Measurements from ENCODE around the gene CUL4A.

Gene CUL4A

GRCh38 chr13:113274721-113275120 is 65.3 kb downstream of the CUL4A start:
- ChIA-PET POLR2A (no interaction called here), CTCF (interaction anchor here (1.3 kb wide), 1 partner anchor 177 kb away, joined by 3 read pairs; no protein-coding TSS in a partner anchor)
- DNase-seq (ENCODE audit: extremely low spot score), result no peak
- TF ChIP-seq SUZ12 (IDR thresholded peaks at IDR 0.05) (no peak), TARDBP (IDR thresholded peaks at IDR 0.05) (no peak)

- no peak for TF ChIP-seq PKNOX1 (IDR thresholded peaks at IDR 0.05)
- peak; percentile 54; the same call in 1 of the 2 replicates for TF ChIP-seq ZNF384 (IDR thresholded peaks at IDR 0.05)
- ChIA-PET POLR2A (no interaction called here), CTCF (no interaction called here)
- peak; percentile 39 for DNase-seq (ENCODE audit: extremely low spot score)
Measured at GRCh38 chr13:113275387-113275786, 66.0 kb downstream of the CUL4A start.

- no peak for DNase-seq (ENCODE audit: extremely low spot score)
- ChIA-PET POLR2A (no interaction called here), CTCF (no interaction called here)
- TF ChIP-seq FOXA1 (IDR thresholded peaks at IDR 0.05) (no peak), SUZ12 (IDR thresholded peaks at IDR 0.05) (no peak), FOXM1 (IDR thresholded peaks at IDR 0.05; ENCODE audit: borderline replicate concordance) (no peak), PKNOX1 (IDR thresholded peaks at IDR 0.05) (no peak), ZNF384 (IDR thresholded peaks at IDR 0.05) (no peak), L3MBTL2 (conservative IDR thresholded peaks at IDR 0.05) (no peak), HDGF (IDR thresholded peaks at IDR 0.05; ENCODE audit: borderline replicate concordance) (no peak), FOXK2 (IDR thresholded peaks at IDR 0.05) (no peak), SP1 (IDR thresholded peaks at IDR 0.05) (no peak), NFRKB (IDR thresholded peaks at IDR 0.05) (no peak), BHLHE40 (IDR thresholded peaks at IDR 0.05; ENCODE audit: borderline replicate concordance) (no peak), CTBP1 (IDR thresholded peaks at IDR 0.05; ENCODE audit: borderline replicate concordance) (no peak), ELF4 (IDR thresholded peaks at IDR 0.05) (no peak), TARDBP (IDR thresholded peaks at IDR 0.05) (no peak), ARNT (IDR thresholded peaks at IDR 0.05) (no peak), LEF1 (IDR thresholded peaks at IDR 0.05; ENCODE audit: borderline replicate concordance) (no peak)
Measured at GRCh38 chr13:113280126-113280525, 70.7 kb downstream of the CUL4A start.

- no peak for DNase-seq (ENCODE audit: extremely low spot score)
- ChIA-PET POLR2A (no interaction called here), CTCF (no interaction called here)
- no peak for TF ChIP-seq TARDBP (IDR thresholded peaks at IDR 0.05)
- TF ChIP-seq PKNOX1 (IDR thresholded peaks at IDR 0.05), result no peak
- no peak for TF ChIP-seq HDGF (IDR thresholded peaks at IDR 0.05; ENCODE audit: borderline replicate concordance)
- TF ChIP-seq FOXK2 (IDR thresholded peaks at IDR 0.05), result no peak
- TF ChIP-seq LEF1 (IDR thresholded peaks at IDR 0.05; ENCODE audit: borderline replicate concordance), result no peak
- TF ChIP-seq NFRKB (IDR thresholded peaks at IDR 0.05), result no peak
- no peak for TF ChIP-seq SP1 (IDR thresholded peaks at IDR 0.05)
- TF ChIP-seq FOXM1 (IDR thresholded peaks at IDR 0.05; ENCODE audit: borderline replicate concordance), result no peak
- TF ChIP-seq FOXA1 (IDR thresholded peaks at IDR 0.05), result no peak
- TF ChIP-seq ELF4 (IDR thresholded peaks at IDR 0.05), result no peak
- no peak for TF ChIP-seq BHLHE40 (IDR thresholded peaks at IDR 0.05; ENCODE audit: borderline replicate concordance)
- no peak for TF ChIP-seq ARNT (IDR thresholded peaks at IDR 0.05)
- TF ChIP-seq CTBP1 (IDR thresholded peaks at IDR 0.05; ENCODE audit: borderline replicate concordance), result no peak
- TF ChIP-seq SUZ12 (IDR thresholded peaks at IDR 0.05), result no peak
- no peak for TF ChIP-seq ZNF384 (IDR thresholded peaks at IDR 0.05)
Measured at GRCh38 chr13:113283904-113284303, 74.5 kb downstream of the CUL4A start.

- ChIA-PET CTCF (no interaction called here), POLR2A (no interaction called here)
- no peak for DNase-seq (ENCODE audit: extremely low spot score)
- TF ChIP-seq SUZ12 (IDR thresholded peaks at IDR 0.05) (no peak), FOXA1 (IDR thresholded peaks at IDR 0.05) (no peak), LEF1 (IDR thresholded peaks at IDR 0.05; ENCODE audit: borderline replicate concordance) (no peak), ELF4 (IDR thresholded peaks at IDR 0.05) (no peak), FOXK2 (IDR thresholded peaks at IDR 0.05) (no peak), SP1 (IDR thresholded peaks at IDR 0.05) (no peak), PKNOX1 (IDR thresholded peaks at IDR 0.05) (no peak), FOXM1 (IDR thresholded peaks at IDR 0.05; ENCODE audit: borderline replicate concordance) (no peak), NFRKB (IDR thresholded peaks at IDR 0.05) (no peak), TARDBP (IDR thresholded peaks at IDR 0.05) (no peak), ARNT (IDR thresholded peaks at IDR 0.05) (no peak), CTBP1 (IDR thresholded peaks at IDR 0.05; ENCODE audit: borderline replicate concordance) (no peak), ZNF384 (IDR thresholded peaks at IDR 0.05) (no peak), BHLHE40 (IDR thresholded peaks at IDR 0.05; ENCODE audit: borderline replicate concordance) (no peak), L3MBTL2 (conservative IDR thresholded peaks at IDR 0.05) (no peak), HDGF (IDR thresholded peaks at IDR 0.05; ENCODE audit: borderline replicate concordance) (no peak)
Measured at GRCh38 chr13:113288880-113289279, 79.5 kb downstream of the CUL4A start.

GRCh38 chr13:113291129-113291528 is 81.7 kb downstream of the CUL4A start:
- ChIA-PET POLR2A (interaction anchor here (1.7 kb wide), 1 partner anchor 120 kb away, joined by 6 read pairs; no protein-coding TSS in a partner anchor), CTCF (interaction anchor here (0.6 kb wide), 1 partner anchor 167 kb away, joined by 3 read pairs; no protein-coding TSS in a partner anchor)
- no peak for DNase-seq (ENCODE audit: extremely low spot score)
- TF ChIP-seq L3MBTL2 (conservative IDR thresholded peaks at IDR 0.05), result no peak
- TF ChIP-seq FOXA1 (IDR thresholded peaks at IDR 0.05), result no peak
- no peak for TF ChIP-seq PKNOX1 (IDR thresholded peaks at IDR 0.05)
- TF ChIP-seq LEF1 (IDR thresholded peaks at IDR 0.05; ENCODE audit: borderline replicate concordance), result no peak
- TF ChIP-seq SP1 (IDR thresholded peaks at IDR 0.05), result no peak
- no peak for TF ChIP-seq TARDBP (IDR thresholded peaks at IDR 0.05)
- no peak for TF ChIP-seq ARNT (IDR thresholded peaks at IDR 0.05)
- no peak for TF ChIP-seq BHLHE40 (IDR thresholded peaks at IDR 0.05; ENCODE audit: borderline replicate concordance)
- no peak for TF ChIP-seq FOXM1 (IDR thresholded peaks at IDR 0.05; ENCODE audit: borderline replicate concordance)
- TF ChIP-seq ZNF384 (IDR thresholded peaks at IDR 0.05), result no peak
- TF ChIP-seq NFRKB (IDR thresholded peaks at IDR 0.05), result no peak
- no peak for TF ChIP-seq SUZ12 (IDR thresholded peaks at IDR 0.05)
- no peak for TF ChIP-seq FOXK2 (IDR thresholded peaks at IDR 0.05)
- TF ChIP-seq CTBP1 (IDR thresholded peaks at IDR 0.05; ENCODE audit: borderline replicate concordance), result no peak
- TF ChIP-seq HDGF (IDR thresholded peaks at IDR 0.05; ENCODE audit: borderline replicate concordance), result no peak
- no peak for TF ChIP-seq ELF4 (IDR thresholded peaks at IDR 0.05)
